Measurements from ENCODE around the gene TNFSF15.

TNFSF15 gene

GRCh38 chr9:114789006-114789405 is 16.8 kb downstream of the TNFSF15 start:
- no peak for DNase-seq (ENCODE audit: low spot score)

GRCh38 chr9:114787781-114788498 is 17.9 kb downstream of the TNFSF15 start:
- no peak for DNase-seq (ENCODE audit: low spot score)

- no peak for DNase-seq (ENCODE audit: low spot score)
Observed at GRCh38 chr9:114787214-114787613, 18.6 kb downstream of the TNFSF15 start.

GRCh38 chr9:114785866-114786650 is 19.8 kb downstream of the TNFSF15 start:
- no peak for DNase-seq (ENCODE audit: low spot score)

- DNase-seq (ENCODE audit: low spot score), result no peak
Observed at GRCh38 chr9:114784721-114785279, 21.0 kb downstream of the TNFSF15 start.

- no peak for DNase-seq (ENCODE audit: low spot score)
Observed at GRCh38 chr9:114782586-114782985, 23.3 kb downstream of the TNFSF15 start.

GRCh38 chr9:114779352-114779845 is 26.4 kb downstream of the TNFSF15 start:
- no peak for DNase-seq (ENCODE audit: low spot score)

GRCh38 chr9:114777821-114778609 is 27.8 kb downstream of the TNFSF15 start:
- no peak for DNase-seq (ENCODE audit: low spot score)

- DNase-seq (ENCODE audit: low spot score), result no peak
Observed at GRCh38 chr9:114776683-114777399, 29.0 kb downstream of the TNFSF15 start.

- no peak for DNase-seq (ENCODE audit: low spot score)
Observed at GRCh38 chr9:114775981-114776380, 29.9 kb downstream of the TNFSF15 start.

- no peak for DNase-seq (ENCODE audit: low spot score)
Observed at GRCh38 chr9:114775121-114775520, 30.7 kb downstream of the TNFSF15 start.

GRCh38 chr9:114774524-114774923 is 31.3 kb downstream of the TNFSF15 start:
- DNase-seq (ENCODE audit: low spot score), result peak; percentile 8

- DNase-seq (ENCODE audit: low spot score), result no peak
Observed at GRCh38 chr9:114771889-114772288, 34.0 kb downstream of the TNFSF15 start.

GRCh38 chr9:114770991-114771390 is 34.8 kb downstream of the TNFSF15 start:
- DNase-seq (ENCODE audit: low spot score), result no peak

- no peak for DNase-seq (ENCODE audit: low spot score)
Observed at GRCh38 chr9:114769624-114770023, 36.2 kb downstream of the TNFSF15 start.

GRCh38 chr9:114763220-114763619 is 42.6 kb downstream of the TNFSF15 start:
- no peak for DNase-seq (ENCODE audit: low spot score)

GRCh38 chr9:114761523-114761922 is 44.3 kb downstream of the TNFSF15 start:
- no peak for DNase-seq (ENCODE audit: low spot score)

- DNase-seq (ENCODE audit: low spot score), result no peak
Observed at GRCh38 chr9:114759512-114760341, 46.1 kb downstream of the TNFSF15 start.

- no peak for DNase-seq (ENCODE audit: low spot score)
Observed at GRCh38 chr9:114757984-114758383, 47.9 kb downstream of the TNFSF15 start.

GRCh38 chr9:114757395-114757794 is 48.4 kb downstream of the TNFSF15 start:
- DNase-seq (ENCODE audit: low spot score), result no peak

- no peak for DNase-seq (ENCODE audit: low spot score)
Observed at GRCh38 chr9:114756920-114757319, 48.9 kb downstream of the TNFSF15 start.
